ENCODE measurements around the gene SSMEM1.

Gene SSMEM1

GRCh38 chr7:130254555-130254954 is 46.9 kb downstream of the SSMEM1 start:
- H3K27ac ChIP-seq: no peak overlapping the region
- DNase-seq (ENCODE audit: low spot score): no peak
- no peak overlapping the region for H3K4me3 ChIP-seq
- TF ChIP-seq CTCF (IDR thresholded peaks at IDR 0.05): no peak

GRCh38 chr7:130256704-130257103 is 49.0 kb downstream of the SSMEM1 start:
- H3K4me3 ChIP-seq: no peak overlapping the region
- DNase-seq (ENCODE audit: low spot score): no peak
- TF ChIP-seq CTCF (IDR thresholded peaks at IDR 0.05): no peak
- H3K27ac ChIP-seq: no peak overlapping the region

- no peak for DNase-seq (ENCODE audit: low spot score)
- Histone ChIP-seq H3K27ac (no peak overlapping the region), H3K4me3 (no peak overlapping the region)
- no peak for TF ChIP-seq CTCF (IDR thresholded peaks at IDR 0.05)
These were observed 50.9 kb downstream of the SSMEM1 start for GRCh38 chr7:130258494-130259078.

- Histone ChIP-seq H3K27ac (no peak overlapping the region), H3K4me3 (no peak overlapping the region)
- no peak for DNase-seq (ENCODE audit: low spot score)
- no peak for TF ChIP-seq CTCF (IDR thresholded peaks at IDR 0.05)
These were observed 54.8 kb downstream of the SSMEM1 start for GRCh38 chr7:130262448-130262847.

GRCh38 chr7:130263130-130263529 is 55.5 kb downstream of the SSMEM1 start:
- H3K4me3 ChIP-seq: no peak overlapping the region
- TF ChIP-seq CTCF (IDR thresholded peaks at IDR 0.05): no peak
- DNase-seq (ENCODE audit: low spot score): no peak
- no peak overlapping the region for H3K27ac ChIP-seq
